ENCODE results near the gene PCSK9.

- TF ChIP-seq CTCF (IDR thresholded peaks at IDR 0.05): no peak
- TF ChIP-seq EP300 (IDR thresholded peaks at IDR 0.05): no peak
These were observed 38.0 kb upstream of the PCSK9 start for GRCh38 chr1:55001311-55001710.
